B cell (primary cell): Measurements from ENCODE around the gene TLE6. TPM values are rescaled to one million over a fixed set of nuclear protein-coding genes. Genes with fewer than 3 reads are reported as not detected.

ENCODE experiments used
- ATAC-seq: fragments of 200-7000 bp; cut with Tn5 transposase; one replicate; pipeline ENCODE4 v1.10.0; 2021; ENCODE audit warnings: low read depth, mild to moderate bottlenecking, moderate number of reproducible peaks, moderate library complexity
- CTCF ChIA-PET: fragments of 350-600 bp; sonication (Branson Sonifier 250); formaldehyde crosslinking; loops from one replicate; lab custom pipeline; 2021; ENCODE audit warnings: antibody characterized with exemption, inconsistent platforms; lab: Charles Lee
- POLR2A ChIA-PET: fragments of 350-600 bp; sonication (Branson Sonifier 250); formaldehyde crosslinking; loops from one replicate; lab custom pipeline; 2021; ENCODE audit warnings: antibody characterized with exemption; lab: Charles Lee
- DNase-seq: peaks from one replicate; pipeline ENCODE4 v3.0.0; 2013
- H2AFZ ChIP-seq: 2 replicates; pipeline ENCODE4 v1.6.1; 2012; ENCODE audit warnings: mild to moderate bottlenecking, low read depth, low read length; ENCODE audit not compliant: insufficient read depth, poor library complexity, severe bottlenecking
- H3K27ac ChIP-seq, 2 donors: 1 replicate in 1 of 2; 2 replicates in 1 of 2; pipeline ENCODE4 v1.5.1; 2012 to 2013; ENCODE audit warnings: low read length in 2 of 2, mild to moderate bottlenecking in 2 of 2, moderate library complexity in 1 of 2
- H3K27me3 ChIP-seq, 4 experiments: fragments of 200-600 bp in 1 of 4; sonication (generic) in 1 of 4; replicated peaks in 1 of 4; 1 replicate in 2 of 4; 2 replicates in 2 of 4; pipeline versions ENCODE4 v1.6.1 to v1.7.0; 2013 to 2016; ENCODE audit warnings: low read length in 3 of 4, mild to moderate bottlenecking in 2 of 4, mixed read lengths in 1 of 4, moderate library complexity in 1 of 4; ENCODE audit not compliant: insufficient read depth in 4 of 4, control insufficient read depth in 3 of 4; ENCODE audit errors: control extremely low read depth in 1 of 4
- H3K36me3 ChIP-seq, 2 experiments: replicated peaks in 1 of 2; 1 replicate in 1 of 2; 2 replicates in 1 of 2; pipeline versions ENCODE4 v1.6.1 to v1.7.1; 2013; ENCODE audit warnings: low read length in 1 of 2; ENCODE audit not compliant: insufficient read depth in 2 of 2, control insufficient read depth in 1 of 2; ENCODE audit errors: control extremely low read depth in 1 of 2, extremely low read depth in 1 of 2
- H3K4me1 ChIP-seq, 2 donors: fragments of 200-600 bp in 1 of 2; sonication (generic) in 1 of 2; 1 replicate in 1 of 2; 2 replicates in 1 of 2; pipeline versions ENCODE4 v1.5.1 to v1.6.1; 2013 to 2017; ENCODE audit warnings: low read length in 2 of 2; ENCODE audit not compliant: control insufficient read depth in 2 of 2, insufficient read depth in 2 of 2
- H3K4me2 ChIP-seq: replicated peaks from 2 replicates; pipeline ENCODE3; 2012; ENCODE audit warnings: mild to moderate bottlenecking, low read depth, low read length; ENCODE audit not compliant: poor library complexity, severe bottlenecking
- H3K4me3 ChIP-seq, 5 experiments: fragments of 200-600 bp in 1 of 5; sonication (generic) in 1 of 5; 1 replicate in 3 of 5; 2 replicates in 2 of 5; pipeline versions ENCODE4 v1.5.1 to v1.7.0; 2011 to 2016; ENCODE audit warnings: low read length in 4 of 5, mild to moderate bottlenecking in 4 of 5, low read depth in 2 of 5, control low read depth in 1 of 5, moderate library complexity in 1 of 5; ENCODE audit not compliant: insufficient read depth in 1 of 5; ENCODE audit errors: control extremely low read depth in 1 of 5, extremely low read depth in 1 of 5
- H3K79me2 ChIP-seq: fragments of 200-600 bp; sonication (generic); one replicate; pipeline ENCODE4 v1.6.0; 2016; ENCODE audit warnings: low read length; ENCODE audit not compliant: control insufficient read depth, insufficient read depth
- H3K9ac ChIP-seq: fragments of 200-600 bp; sonication (generic); 2 replicates; pipeline ENCODE4 v1.6.1; 2017; ENCODE audit warnings: mild to moderate bottlenecking, low read length, moderate library complexity
- H3K9me3 ChIP-seq, 3 donors: one replicate each; pipeline versions ENCODE4 v1.6.1 to v1.7.1; 2013; ENCODE audit warnings: low read length in 2 of 3; ENCODE audit not compliant: control insufficient read depth in 2 of 3, insufficient read depth in 1 of 3; ENCODE audit errors: control extremely low read depth in 1 of 3
- H4K20me1 ChIP-seq: 2 replicates; pipeline ENCODE4 v1.6.0; 2012; ENCODE audit warnings: mild to moderate bottlenecking, low read length; ENCODE audit not compliant: insufficient read depth, control insufficient read depth, poor library complexity, severe bottlenecking
- H3K27ac Mint-ChIP-seq: one replicate; pipeline ENCODE4 v1.8.0; 2021; ENCODE audit warnings: mixed read lengths
- H3K27me3 Mint-ChIP-seq: one replicate; pipeline ENCODE4 v1.8.0; 2021; ENCODE audit warnings: mixed read lengths
- H3K4me1 Mint-ChIP-seq: one replicate; pipeline ENCODE4 v1.8.0; 2021; ENCODE audit warnings: mixed read lengths
- H3K4me3 Mint-ChIP-seq: one replicate; pipeline ENCODE4 v1.8.0; 2021; ENCODE audit warnings: mixed read lengths
- H3K9me3 Mint-ChIP-seq: one replicate; pipeline ENCODE4 v1.8.0; 2022; ENCODE audit warnings: mixed read lengths; ENCODE audit not compliant: insufficient read depth
- CTCF ChIP-seq: fragments of 200-600 bp; IDR thresholded peaks from one replicate; pipeline ENCODE4 v1.8.0; 2022; ENCODE audit warnings: antibody characterized with exemption, mild to moderate bottlenecking
- EZH2 ChIP-seq: IDR thresholded peaks from 2 replicates; pipeline ENCODE4 v1.6.1; 2012; ENCODE audit warnings: borderline replicate concordance, low read depth, mild to moderate bottlenecking, moderate library complexity, low read length; ENCODE audit not compliant: insufficient read depth, poor library complexity, severe bottlenecking
- WGBS: methylation state at CpG from one replicate; pipeline ENCODE4 v1.1.5; 2013; ENCODE audit warnings: missing lambda C conversion rate; ENCODE audit not compliant: insufficient coverage; 5-methylcytosine and 5-hydroxymethylcytosine counted together
- intact Hi-C: fragments of 100-400 bp; cut with micrococcal nuclease; formaldehyde crosslinking; loops from one replicate; pipeline ENCODE4 v1.10.0; 2022
- polyA plus RNA-seq: library from polyadenylated mRNA; depleted of rRNA; stranded (reverse); fragments of >200 nt; gene quantifications from 2 replicates; pipeline ENCODE4 v1.2.3, GENCODE V29; 2012
- total RNA-seq, 2 donors: library from RNA; stranded (reverse); fragments of 120-200 nt in 1 of 2; gene quantifications; 1 replicate in 1 of 2; 2 replicates in 1 of 2; pipeline versions ENCODE4 v1.2.3 to v1.2.4, GENCODE V29; 2013 to 2022

TLE6 gene
- total and polyA plus RNA-seq, 2 donors (not counting 1 experiment from before 2014, with no cell fraction given): 1.5 to 3.0 TPM

- H3K27ac Mint-ChIP-seq: no peak overlapping the region
- intact Hi-C loops: no loop called here
- no peak overlapping the region for H3K27ac ChIP-seq
- peaks cover 0 to 16% (median 0%) of the 10 kb centered on the region in 3 donors for H3K9me3 ChIP-seq
- no peaks in the 10 kb centered on the region for H3K79me2 ChIP-seq
- peaks cover 3% of the 10 kb centered on the region for H3K27me3 Mint-ChIP-seq
- H4K20me1 ChIP-seq: no peaks in the 10 kb centered on the region
- no peak overlapping the region for H3K9ac ChIP-seq
- peaks cover 3% of the 10 kb centered on the region for H3K9me3 Mint-ChIP-seq
- 100% methylated on average over 2 of the region's 11 CpGs for WGBS
- H2AFZ ChIP-seq: no peak overlapping the region
- CTCF ChIA-PET: no interaction called here
- ATAC-seq (no peak), DNase-seq (no peak)
- no peaks in the 10 kb centered on the region for H3K4me1 Mint-ChIP-seq
- no peak overlapping the region for H3K4me3 ChIP-seq
- TF ChIP-seq CTCF: no peak
- no peak for TF ChIP-seq EZH2
- H3K4me2 ChIP-seq: no peak overlapping the region
- no peak overlapping the region for H3K4me3 Mint-ChIP-seq
- POLR2A ChIA-PET: no interaction called here
- no peaks in the 10 kb centered on the region for H3K4me1 ChIP-seq
- no peaks in the 10 kb centered on the region for H3K36me3 ChIP-seq
- no peaks in the 10 kb centered on the region for H3K27me3 ChIP-seq
Observed at GRCh38 chr19:2998642-2999041, 21.3 kb downstream of the TLE6 start.

- Histone ChIP-seq H3K79me2 (no peaks in the 10 kb centered on the region), H3K4me2 (no peak overlapping the region), H3K36me3 (no peaks in the 10 kb centered on the region), H4K20me1 (no peaks in the 10 kb centered on the region), H3K9me3 (peaks cover 0 to 12% (median 0%) of the 10 kb centered on the region in 3 donors), H3K9ac (no peak overlapping the region), H2AFZ (no peak overlapping the region), H3K27me3 (peaks cover 0 to 3% (median 0%) of the 10 kb centered on the region in 4 experiments), H3K4me1 (no peaks in the 10 kb centered on the region), H3K4me3 (no peak overlapping the region), H3K27ac (no peak overlapping the region)
- Mint-ChIP-seq H3K9me3 (peaks cover 3% of the 10 kb centered on the region), H3K4me1 (no peaks in the 10 kb centered on the region), H3K27ac (no peak overlapping the region), H3K4me3 (no peak overlapping the region), H3K27me3 (peaks cover 3% of the 10 kb centered on the region)
- intact Hi-C loops: no loop called here
- TF ChIP-seq CTCF: no peak
- TF ChIP-seq EZH2: no peak
- DNase-seq (no peak), ATAC-seq (no peak)
- WGBS: no CpG with 5 or more reads among the region's 6 CpGs
- ChIA-PET POLR2A (interaction anchor here (0.6 kb wide), 1 partner anchor 19 kb away, joined by 15 read pairs; no protein-coding TSS in a partner anchor), CTCF (interaction anchor here (0.5 kb wide), 1 partner anchor 72 kb away, joined by 4 read pairs; no protein-coding TSS in a partner anchor)
Observed at GRCh38 chr19:3001235-3001800, 24.0 kb downstream of the TLE6 start.
